ENCODE measurements around the gene MRPL2. TPM values are rescaled to one million over a fixed set of nuclear protein-coding genes. Genes with fewer than 3 reads are reported as not detected.
A peak's percentile ranks its signal among the peaks of the same experiment; 100 is the strongest.

The MRPL2 gene
- total and polyA plus RNA-seq, 2 of the 8 experiments (the other 6 are each of a cell fraction or from before 2014, with no cell fraction given) = 58.7 to 99.9 TPM

DNA sequence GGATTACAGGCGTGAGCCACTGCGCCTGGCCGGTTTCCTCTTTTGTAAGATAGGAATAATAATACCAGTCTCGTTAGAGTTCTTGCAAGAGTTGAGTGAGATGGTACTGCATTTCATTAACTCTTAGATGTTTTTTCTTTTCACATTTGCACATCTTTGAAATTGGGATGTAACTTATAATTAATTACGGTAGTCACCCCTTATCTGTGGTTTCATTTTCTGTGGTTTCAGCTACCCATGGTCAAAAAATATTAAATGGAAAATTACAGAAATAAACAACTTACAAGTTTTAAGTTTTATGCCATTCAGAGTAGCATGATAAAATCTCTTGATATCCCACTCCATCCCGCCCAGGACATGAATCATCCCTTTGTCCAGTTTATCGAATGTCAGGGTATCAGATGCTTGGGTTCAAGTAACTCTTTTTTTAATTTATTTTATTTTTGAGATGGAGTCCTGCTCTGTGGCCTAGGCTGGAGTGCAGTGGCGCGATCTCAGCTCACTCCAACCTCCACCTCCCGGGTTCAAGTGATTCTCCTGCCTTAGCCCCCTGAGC is 32.3 kb upstream of the MRPL2 start:
- no peak overlapping the region for H4K8ac ChIP-seq (ENCODE audit: extremely low read depth, insufficient read depth, low read length)
- H3K36me3 ChIP-seq (ENCODE audit: control insufficient read depth in 2 of 4, insufficient read depth in 4 of 4, low read length in 3 of 4) = no peaks in the 10 kb centered on the region
- no peak overlapping the region for H2BK15ac ChIP-seq (ENCODE audit: low read length)
- H3K79me2 ChIP-seq (ENCODE audit: control insufficient read depth in 1 of 2, insufficient read depth in 2 of 2, low read length in 2 of 2) = peaks cover 15 to 79% of the 10 kb centered on the region in 2 experiments
- H2BK120ac ChIP-seq (replicated peaks; ENCODE audit: low read depth, low read length) = no peak overlapping the region
- no peak overlapping the region for H3K23ac ChIP-seq (ENCODE audit: insufficient read length)
- no peak overlapping the region for H4K91ac ChIP-seq (replicated peaks; ENCODE audit: insufficient read length, low read length)
- ChIA-PET CTCF (ENCODE audit: partially characterized antibody) (interaction anchor here (0.8 to 4.4 kb wide), 5 partner anchors 8 to 237 kb away, joined by 3 to 19 read pairs (median 9); partner anchors contain the start of gene PTK7), POLR2A (ENCODE audit: partially characterized antibody) (interaction anchor here (0.8 to 2.8 kb wide), 5 partner anchors 11 to 260 kb away, joined by 3 to 28 read pairs (median 5); partner anchors contain the start of gene PTK7)
- no peak overlapping the region for H3K18ac ChIP-seq (ENCODE audit: extremely low read depth, low read length)
- peaks cover 13% of the 10 kb centered on the region for H3K79me1 ChIP-seq (ENCODE audit: low read depth, low read length)
- H3K56ac ChIP-seq (replicated peaks; ENCODE audit: insufficient read length, low read depth, low read length) = no peak overlapping the region
- peak overlapping the region in 1 of 4 experiments; percentile 46; a peak in 1 of 8 replicates for H3K4me3 ChIP-seq (ENCODE audit: extremely low read depth in 1 of 4, insufficient read depth in 2 of 4, low read depth in 3 of 4, low read length in 4 of 4)
- 0 out of 2 replicates have a peak overlapping the region, but pooled peaks have one; percentile 81 for H3K27ac ChIP-seq (ENCODE audit: low read depth, low read length)
- H3K9me3 ChIP-seq (ENCODE audit: insufficient read depth in 2 of 2, low read depth in 1 of 2, low read length in 1 of 2) = no peaks in the 10 kb centered on the region
- no peaks in the 10 kb centered on the region for H3K27me3 ChIP-seq (replicated peaks in 1 of 4; ENCODE audit: control insufficient read depth in 3 of 4, extremely low read depth in 1 of 4, insufficient read depth in 3 of 4, low read length in 3 of 4)
- no peak for DNase-seq (ENCODE audit: low read depth in 1 of 2, low spot score in 2 of 2)
- 0 out of 2 replicates have a peak, but pooled peaks cover 2% of the 10 kb centered on the region for H3K23me2 ChIP-seq (ENCODE audit: low read depth, low read length)
- no peak overlapping the region for H2AK5ac ChIP-seq (ENCODE audit: low read depth, low read length)
- H3K14ac ChIP-seq (ENCODE audit: insufficient read length) = no peak overlapping the region
- H3K4ac ChIP-seq (replicated peaks; ENCODE audit: insufficient read length, low read depth, low read length) = no peak overlapping the region
- H2AFZ ChIP-seq (ENCODE audit: low read length) = no peak overlapping the region
- no peak overlapping the region for H4K5ac ChIP-seq (ENCODE audit: insufficient read length, low read depth, low read length)
- no peak overlapping the region for H2BK20ac ChIP-seq (ENCODE audit: low read length)
- peaks cover 21 to 40% (median 28%) of the 10 kb centered on the region in 4 experiments for H3K4me1 ChIP-seq (replicated peaks in 1 of 4; ENCODE audit: control insufficient read depth in 3 of 4, insufficient read depth in 4 of 4, low read length in 3 of 4)
- no peak overlapping the region for H3K9ac ChIP-seq (replicated peaks in 1 of 4; ENCODE audit: extremely low read depth in 1 of 4, low read depth in 3 of 4, low read length in 3 of 4)
- peaks cover 0 to 4% of the 10 kb centered on the region in 2 experiments for H4K20me1 ChIP-seq (replicated peaks in 1 of 2; ENCODE audit: control insufficient read depth in 1 of 2, insufficient read depth in 2 of 2, low read length in 2 of 2)
- H3K4me2 ChIP-seq (ENCODE audit: insufficient read depth in 1 of 2, low read depth in 2 of 2, low read length in 2 of 2) = peak overlapping the region in 1 of 2 experiments; percentile 91; a peak in 1 of 4 replicates
- WGBS, 2 experiments (ENCODE audit: extremely low coverage in 1 of 2, insufficient coverage in 1 of 2, insufficient read length in 1 of 2, insufficient replicate concordance in 2 of 2, low coverage in 1 of 2, low lambda C conversion rate in 2 of 2, missing lambda C conversion rate in 1 of 2) = 83% methylated on average over 10 of the region's 10 CpGs; no CpG with 5 or more reads in 1 of the 2 experiments
- H2BK12ac ChIP-seq (ENCODE audit: low read depth, low read length) = no peak overlapping the region
- FAIRE-seq = no peak
- no peak overlapping the region for H2BK5ac ChIP-seq (ENCODE audit: low read depth, low read length)
- no peak for TF ChIP-seq BACH1 (IDR thresholded peaks at IDR 0.05; ENCODE audit: low read length)
- TF ChIP-seq RFX5 (IDR thresholded peaks at IDR 0.05; ENCODE audit: borderline replicate concordance, low read depth, low read length) = no peak
- no peak for TF ChIP-seq SIX5 (IDR thresholded peaks at IDR 0.05; ENCODE audit: low read depth, low read length)
- TF ChIP-seq TAF7 (optimal IDR thresholded peaks at IDR 0.05; ENCODE audit: borderline replicate concordance, low read depth, low read length) = no peak
- no peak for TF ChIP-seq TCF12 (IDR thresholded peaks at IDR 0.05; ENCODE audit: low read depth, low read length)
- TF ChIP-seq RNF2 (IDR thresholded peaks at IDR 0.05; ENCODE audit: borderline replicate concordance, low read depth, low read length, missing control alignments, poor library complexity, severe bottlenecking) = no peak
- TF ChIP-seq JUND (IDR thresholded peaks at IDR 0.05; ENCODE audit: low read length) = no peak
- no peak for TF ChIP-seq POLR2AphosphoS5 (IDR thresholded peaks at IDR 0.05; ENCODE audit: low read depth, low read length)
- TF ChIP-seq GABPA (IDR thresholded peaks at IDR 0.05; ENCODE audit: borderline replicate concordance, insufficient read depth, low read length) = no peak
- no peak for TF ChIP-seq NANOG (IDR thresholded peaks at IDR 0.05; ENCODE audit: insufficient read depth, low read depth, low read length, poor library complexity, severe bottlenecking)
- TF ChIP-seq EGR1 (IDR thresholded peaks at IDR 0.05; ENCODE audit: borderline replicate concordance, low read depth, low read length) = no peak
- no peak for TF ChIP-seq PHF8 (conservative IDR thresholded peaks at IDR 0.05; ENCODE audit: low read depth, low read length)
